KMS-11 (cell line): ENCODE data around the gene MSGN1.

Experiments
- H2AFZ ChIP-seq: fragments of 200-600 bp; sonication (generic); 2 replicates; pipeline ENCODE4 v1.6.1; 2016; ENCODE audit warnings: antibody characterized with exemption, mixed run types, low read depth
- H3K27ac ChIP-seq: fragments of 200-600 bp; sonication (generic); 2 replicates; pipeline ENCODE4 v1.6.1; 2016; ENCODE audit warnings: mild to moderate bottlenecking, mixed run types
- H3K27me3 ChIP-seq: fragments of 200-600 bp; sonication (generic); 2 replicates; pipeline ENCODE4 v1.6.1; 2017; ENCODE audit warnings: mild to moderate bottlenecking, low read depth, mixed run types, moderate library complexity; ENCODE audit not compliant: insufficient read depth
- H3K36me3 ChIP-seq: fragments of 200-600 bp; sonication (generic); 2 replicates; pipeline ENCODE4 v1.6.1; 2017; ENCODE audit warnings: mild to moderate bottlenecking, mixed run types; ENCODE audit not compliant: insufficient read depth
- H3K4me1 ChIP-seq: fragments of 200-600 bp; sonication (generic); 2 replicates; pipeline ENCODE4 v1.6.1; 2016; ENCODE audit warnings: mild to moderate bottlenecking, low read depth, mixed run types; ENCODE audit not compliant: poor library complexity, severe bottlenecking
- H3K4me2 ChIP-seq: fragments of 200-600 bp; sonication (generic); 2 replicates; pipeline ENCODE4 v1.7.0; 2016; ENCODE audit warnings: mild to moderate bottlenecking, mixed run types
- H3K4me3 ChIP-seq: fragments of 200-600 bp; sonication (generic); IDR thresholded peaks from 2 replicates; pipeline ENCODE4 v1.6.1; 2017; ENCODE audit warnings: low read depth, low read length, mixed read lengths; ENCODE audit not compliant: insufficient read depth
- H3K79me2 ChIP-seq: fragments of 200-600 bp; sonication (generic); 2 replicates; pipeline ENCODE4 v1.6.1; 2016; ENCODE audit warnings: low read depth, mixed run types; ENCODE audit not compliant: insufficient read depth
- H3K9ac ChIP-seq: fragments of 200-600 bp; sonication (generic); 2 replicates; pipeline ENCODE4 v1.6.1; 2016; ENCODE audit warnings: mild to moderate bottlenecking, mixed run types
- H4K20me1 ChIP-seq: fragments of 200-600 bp; sonication (generic); 2 replicates; pipeline ENCODE4 v1.6.1; 2016; ENCODE audit warnings: mild to moderate bottlenecking, mixed run types; ENCODE audit not compliant: insufficient read depth
- TF ChIP-seq, protein P1 (sequence below): fragments of 200-600 bp; sonication (generic); conservative IDR thresholded peaks from 2 replicates; pipeline ENCODE4 v1.6.1; 2017; ENCODE audit warnings: low read depth, mild to moderate bottlenecking, antibody characterized with exemption, low read length, moderate library complexity, mixed read lengths

MSGN1 gene

GRCh38 chr2:17790536-17790935, 25.7 kb upstream of the MSGN1 start:
- Histone ChIP-seq H3K9ac (no peak overlapping the region), H3K36me3 (no peaks in the 10 kb centered on the region), H3K4me2 (no peak overlapping the region), H3K4me3 (no peak overlapping the region), H4K20me1 (no peaks in the 10 kb centered on the region), H3K27me3 (no peaks in the 10 kb centered on the region), H3K27ac (no peak overlapping the region), H3K79me2 (no peaks in the 10 kb centered on the region), H3K4me1 (peaks cover 44% of the 10 kb centered on the region), H2AFZ (no peak overlapping the region)
- TF ChIP-seq, protein P1, sequence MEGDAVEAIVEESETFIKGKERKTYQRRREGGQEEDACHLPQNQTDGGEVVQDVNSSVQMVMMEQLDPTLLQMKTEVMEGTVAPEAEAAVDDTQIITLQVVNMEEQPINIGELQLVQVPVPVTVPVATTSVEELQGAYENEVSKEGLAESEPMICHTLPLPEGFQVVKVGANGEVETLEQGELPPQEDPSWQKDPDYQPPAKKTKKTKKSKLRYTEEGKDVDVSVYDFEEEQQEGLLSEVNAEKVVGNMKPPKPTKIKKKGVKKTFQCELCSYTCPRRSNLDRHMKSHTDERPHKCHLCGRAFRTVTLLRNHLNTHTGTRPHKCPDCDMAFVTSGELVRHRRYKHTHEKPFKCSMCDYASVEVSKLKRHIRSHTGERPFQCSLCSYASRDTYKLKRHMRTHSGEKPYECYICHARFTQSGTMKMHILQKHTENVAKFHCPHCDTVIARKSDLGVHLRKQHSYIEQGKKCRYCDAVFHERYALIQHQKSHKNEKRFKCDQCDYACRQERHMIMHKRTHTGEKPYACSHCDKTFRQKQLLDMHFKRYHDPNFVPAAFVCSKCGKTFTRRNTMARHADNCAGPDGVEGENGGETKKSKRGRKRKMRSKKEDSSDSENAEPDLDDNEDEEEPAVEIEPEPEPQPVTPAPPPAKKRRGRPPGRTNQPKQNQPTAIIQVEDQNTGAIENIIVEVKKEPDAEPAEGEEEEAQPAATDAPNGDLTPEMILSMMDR = no peak

GRCh38 chr2:17791121-17791816, 25.0 kb upstream of the MSGN1 start:
- Histone ChIP-seq H3K27me3 (no peaks in the 10 kb centered on the region), H3K4me1 (peaks cover 44% of the 10 kb centered on the region), H3K79me2 (no peaks in the 10 kb centered on the region), H3K4me2 (peak overlapping the region; percentile 21; the same call in 1 of the 2 replicates), H2AFZ (no peak overlapping the region), H4K20me1 (no peaks in the 10 kb centered on the region), H3K9ac (no peak overlapping the region), H3K27ac (no peak overlapping the region), H3K36me3 (no peaks in the 10 kb centered on the region), H3K4me3 (no peak overlapping the region)
- TF ChIP-seq, protein P1 = no peak

- H3K36me3 ChIP-seq = no peaks in the 10 kb centered on the region
- TF ChIP-seq, protein P1 = no peak
- no peaks in the 10 kb centered on the region for H4K20me1 ChIP-seq
- H3K79me2 ChIP-seq = no peaks in the 10 kb centered on the region
- H3K27me3 ChIP-seq = no peaks in the 10 kb centered on the region
- no peak overlapping the region for H2AFZ ChIP-seq
- no peak overlapping the region for H3K9ac ChIP-seq
- peak overlapping the region; percentile 21; the same call in 1 of the 2 replicates for H3K4me2 ChIP-seq
- H3K27ac ChIP-seq = no peak overlapping the region
- H3K4me1 ChIP-seq = peaks cover 44% of the 10 kb centered on the region
- no peak overlapping the region for H3K4me3 ChIP-seq
These were observed 24.5 kb upstream of the MSGN1 start for GRCh38 chr2:17791817-17792130.

- no peaks in the 10 kb centered on the region for H3K79me2 ChIP-seq
- H3K4me1 ChIP-seq = peaks cover 44% of the 10 kb centered on the region
- TF ChIP-seq, protein P1 = no peak
- no peaks in the 10 kb centered on the region for H4K20me1 ChIP-seq
- H3K4me2 ChIP-seq = peak overlapping the region; percentile 52; the same call in 1 of the 2 replicates
- no peaks in the 10 kb centered on the region for H3K36me3 ChIP-seq
- H3K9ac ChIP-seq = no peak overlapping the region
- no peak overlapping the region for H3K4me3 ChIP-seq
- H2AFZ ChIP-seq = no peak overlapping the region
- no peaks in the 10 kb centered on the region for H3K27me3 ChIP-seq
- H3K27ac ChIP-seq = no peak overlapping the region
These were observed 23.7 kb upstream of the MSGN1 start for GRCh38 chr2:17792515-17792914.
